Neutrophil (primary cell): ENCODE measurements around the gene SLC10A3.

ENCODE experiments used
- H3K27ac ChIP-seq: fragments of 200-600 bp; sonication (generic); 2 replicates; pipeline ENCODE4 v1.5.1; 2016; ENCODE audit warnings: mild to moderate bottlenecking, moderate library complexity
- H3K27me3 ChIP-seq: fragments of 200-600 bp; sonication (generic); 2 replicates; pipeline ENCODE4 v1.6.0; 2016; ENCODE audit warnings: mild to moderate bottlenecking
- H3K36me3 ChIP-seq: fragments of 200-600 bp; sonication (generic); 2 replicates; pipeline ENCODE4 v1.5.1; 2017
- H3K4me1 ChIP-seq, 2 experiments: fragments of 200-600 bp in 1 of 2; sonication (generic) in 1 of 2; 1 replicate in 1 of 2; 2 replicates in 1 of 2; pipeline versions ENCODE4 v1.5.1 to v1.6.1; 2013 to 2016; ENCODE audit warnings: low read depth in 1 of 2, low read length in 1 of 2, mild to moderate bottlenecking in 1 of 2, moderate library complexity in 1 of 2; ENCODE audit not compliant: control insufficient read depth in 1 of 2, insufficient read depth in 1 of 2
- H3K4me3 ChIP-seq, 2 experiments: fragments of 200-600 bp in 1 of 2; sonication (generic) in 1 of 2; 1 replicate in 1 of 2; 2 replicates in 1 of 2; pipeline ENCODE4 v1.5.1; 2013 to 2016; ENCODE audit warnings: low read depth in 1 of 2, low read length in 1 of 2, mild to moderate bottlenecking in 1 of 2, moderate library complexity in 1 of 2
- H3K9me3 ChIP-seq: fragments of 200-600 bp; sonication (generic); 2 replicates; pipeline ENCODE4 v1.5.1; 2016
- TF ChIP-seq, protein P1 (sequence below): fragments of 200-600 bp; sonication (generic); IDR thresholded peaks from 2 replicates; pipeline ENCODE4 v1.5.1; 2016; ENCODE audit warnings: antibody characterized with exemption

The SLC10A3 gene, protein sequence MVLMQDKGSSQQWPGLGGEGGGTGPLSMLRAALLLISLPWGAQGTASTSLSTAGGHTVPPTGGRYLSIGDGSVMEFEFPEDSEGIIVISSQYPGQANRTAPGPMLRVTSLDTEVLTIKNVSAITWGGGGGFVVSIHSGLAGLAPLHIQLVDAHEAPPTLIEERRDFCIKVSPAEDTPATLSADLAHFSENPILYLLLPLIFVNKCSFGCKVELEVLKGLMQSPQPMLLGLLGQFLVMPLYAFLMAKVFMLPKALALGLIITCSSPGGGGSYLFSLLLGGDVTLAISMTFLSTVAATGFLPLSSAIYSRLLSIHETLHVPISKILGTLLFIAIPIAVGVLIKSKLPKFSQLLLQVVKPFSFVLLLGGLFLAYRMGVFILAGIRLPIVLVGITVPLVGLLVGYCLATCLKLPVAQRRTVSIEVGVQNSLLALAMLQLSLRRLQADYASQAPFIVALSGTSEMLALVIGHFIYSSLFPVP

DNA sequence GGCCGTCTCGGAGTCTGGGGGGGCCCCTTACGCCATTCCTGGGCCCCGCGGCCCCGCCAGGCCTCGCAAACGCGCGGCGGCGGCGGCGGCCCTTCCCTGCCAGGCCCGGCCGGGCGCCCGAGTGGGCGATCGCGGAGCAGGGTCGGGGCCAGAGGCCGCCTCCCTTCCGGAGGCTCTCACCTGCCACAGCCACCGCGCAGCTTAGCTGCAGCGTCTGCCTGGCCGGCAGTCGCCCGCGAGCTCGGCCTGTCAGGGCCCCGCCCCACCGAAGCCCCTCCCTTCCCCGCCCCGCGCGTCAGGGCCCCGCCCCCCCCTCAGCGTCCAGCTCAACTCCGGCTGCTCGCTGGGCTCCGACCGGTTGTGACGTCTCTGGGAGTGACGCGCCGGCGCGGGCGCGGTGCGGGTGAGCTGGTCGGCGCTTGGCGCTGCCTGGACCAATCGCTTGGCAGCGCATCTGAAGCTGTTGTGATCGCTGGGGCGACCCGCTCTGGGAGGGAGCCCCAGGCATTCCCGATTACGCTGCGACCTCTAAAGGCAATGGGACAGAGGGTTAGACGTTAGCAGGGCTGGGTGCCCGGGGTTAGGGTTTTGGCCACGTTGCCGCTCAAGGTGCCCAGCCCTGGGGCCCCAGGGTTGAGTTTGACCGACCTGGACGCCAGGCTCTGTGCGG, at the start of gene SLC10A3:
SLC10A3 (minus strand) TSS at position 216 of the 670 bp plus-strand sequence. CDS start 1,689 bp downstream, outside the sequence.
- peaks cover 27 to 35% of the 10 kb centered on the region in 2 experiments for H3K4me1 ChIP-seq
- H3K36me3 ChIP-seq, result no peaks in the 10 kb centered on the region
- no peaks in the 10 kb centered on the region for H3K27me3 ChIP-seq
- no peaks in the 10 kb centered on the region for H3K9me3 ChIP-seq
- H3K27ac ChIP-seq, result peak within 1 kb of the TSS; percentile 96
- peak within 1 kb of the TSS; percentile 65 to 69 for H3K4me3 ChIP-seq
- TF ChIP-seq, protein P1, sequence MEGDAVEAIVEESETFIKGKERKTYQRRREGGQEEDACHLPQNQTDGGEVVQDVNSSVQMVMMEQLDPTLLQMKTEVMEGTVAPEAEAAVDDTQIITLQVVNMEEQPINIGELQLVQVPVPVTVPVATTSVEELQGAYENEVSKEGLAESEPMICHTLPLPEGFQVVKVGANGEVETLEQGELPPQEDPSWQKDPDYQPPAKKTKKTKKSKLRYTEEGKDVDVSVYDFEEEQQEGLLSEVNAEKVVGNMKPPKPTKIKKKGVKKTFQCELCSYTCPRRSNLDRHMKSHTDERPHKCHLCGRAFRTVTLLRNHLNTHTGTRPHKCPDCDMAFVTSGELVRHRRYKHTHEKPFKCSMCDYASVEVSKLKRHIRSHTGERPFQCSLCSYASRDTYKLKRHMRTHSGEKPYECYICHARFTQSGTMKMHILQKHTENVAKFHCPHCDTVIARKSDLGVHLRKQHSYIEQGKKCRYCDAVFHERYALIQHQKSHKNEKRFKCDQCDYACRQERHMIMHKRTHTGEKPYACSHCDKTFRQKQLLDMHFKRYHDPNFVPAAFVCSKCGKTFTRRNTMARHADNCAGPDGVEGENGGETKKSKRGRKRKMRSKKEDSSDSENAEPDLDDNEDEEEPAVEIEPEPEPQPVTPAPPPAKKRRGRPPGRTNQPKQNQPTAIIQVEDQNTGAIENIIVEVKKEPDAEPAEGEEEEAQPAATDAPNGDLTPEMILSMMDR, result no peak

DNA sequence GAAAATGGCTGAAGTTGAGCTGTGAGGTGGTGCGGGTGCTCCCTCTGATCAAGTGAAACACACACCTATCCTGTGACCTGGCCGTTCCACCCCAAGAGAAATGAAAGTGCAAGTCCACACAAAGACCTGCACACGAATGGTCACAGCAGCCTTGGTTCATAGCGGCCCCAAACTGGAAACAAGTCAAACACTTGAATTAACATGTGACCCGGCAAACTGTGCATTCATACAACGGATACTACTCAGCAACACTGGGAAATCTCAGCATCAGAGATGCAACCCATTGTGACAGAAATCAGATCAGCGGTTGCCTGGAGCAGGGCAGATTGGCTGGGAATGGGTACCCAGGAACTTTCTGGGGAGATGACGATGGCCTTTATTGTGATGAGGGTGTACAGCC, 48.6 kb upstream of the SLC10A3 start:
- H3K27ac ChIP-seq, result peak overlapping the region; percentile 100

DNA sequence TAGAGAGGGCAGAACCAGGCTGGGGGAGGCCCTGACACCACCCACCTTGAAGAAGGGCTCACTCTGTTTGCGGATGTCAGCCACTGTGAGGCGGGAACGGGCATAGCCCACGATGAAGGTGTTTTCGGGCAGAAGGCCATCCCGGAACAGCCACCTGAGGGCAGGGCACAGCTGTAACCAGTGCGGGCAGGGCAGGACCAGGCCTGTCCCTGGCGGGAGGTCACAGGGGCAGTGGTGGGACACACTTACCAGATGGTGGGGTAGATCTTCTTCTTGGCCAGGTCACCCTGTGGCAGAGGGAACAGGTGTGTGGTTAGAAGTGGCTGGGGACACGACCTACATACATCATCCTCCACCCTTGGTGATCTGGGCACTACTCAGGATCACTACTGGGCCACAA, 45.5 kb upstream of the SLC10A3 start:
- Histone ChIP-seq H3K9me3 (no peaks in the 10 kb centered on the region), H3K27ac (peak overlapping the region; percentile 76), H3K27me3 (no peaks in the 10 kb centered on the region), H3K36me3 (peaks cover 53% of the 10 kb centered on the region), H3K4me1 (peaks cover 38 to 47% of the 10 kb centered on the region in 2 experiments), H3K4me3 (no peak overlapping the region)
- TF ChIP-seq, protein P1, result no peak

More for the DNA sequence above, 48.6 kb upstream of the SLC10A3 start:
- Histone ChIP-seq H3K4me3 (no peak overlapping the region), H3K4me1 (peaks cover 50 to 77% of the 10 kb centered on the region in 2 experiments), H3K9me3 (no peaks in the 10 kb centered on the region), H3K27me3 (no peaks in the 10 kb centered on the region), H3K36me3 (peaks cover 21% of the 10 kb centered on the region)
- TF ChIP-seq, protein P1, result no peak

DNA sequence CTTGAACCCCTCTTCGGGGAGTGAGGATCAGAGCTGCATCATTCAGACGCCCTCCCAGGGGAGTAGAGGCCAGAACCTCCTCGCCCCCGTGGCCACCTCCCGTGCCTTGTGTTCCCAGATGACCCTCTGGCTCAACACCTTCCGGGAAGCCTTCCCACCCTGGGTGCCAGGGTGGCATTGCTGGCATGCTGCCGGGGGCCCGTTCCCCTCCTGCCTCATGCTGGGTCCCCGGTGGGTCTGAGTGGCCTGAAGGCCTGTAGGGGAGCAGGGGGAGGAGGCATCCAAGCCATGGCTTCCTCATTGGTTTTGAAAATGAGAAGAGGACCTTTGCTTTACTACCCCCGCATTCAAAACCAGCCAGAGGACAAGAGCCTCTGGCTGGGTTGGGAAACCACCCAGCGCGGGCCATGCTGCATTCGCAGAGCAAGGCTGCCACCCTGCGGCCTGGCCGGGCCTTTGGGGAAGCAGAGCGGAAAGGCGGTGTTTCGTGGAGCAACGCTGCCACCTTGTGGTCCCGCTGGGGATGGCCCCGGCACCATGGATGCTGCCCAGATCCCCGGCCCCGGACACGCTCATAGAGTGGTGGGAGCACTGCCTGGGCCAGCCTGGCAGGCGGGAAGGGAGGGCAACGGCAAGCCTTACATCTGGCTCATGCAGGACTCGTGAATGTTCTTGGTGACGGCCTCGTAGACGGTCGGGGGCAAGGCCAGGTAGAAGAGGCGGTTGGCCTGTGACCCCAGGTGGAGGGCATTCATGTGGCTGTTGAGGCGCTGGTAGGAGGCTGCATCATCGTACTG, 44.3 kb upstream of the SLC10A3 start:
- Histone ChIP-seq H3K4me3 (no peak overlapping the region), H3K4me1 (peaks cover 26 to 35% of the 10 kb centered on the region in 2 experiments), H3K27ac (peak overlapping the region; percentile 76), H3K36me3 (peaks cover 62% of the 10 kb centered on the region), H3K27me3 (no peaks in the 10 kb centered on the region), H3K9me3 (no peaks in the 10 kb centered on the region)
- TF ChIP-seq, protein P1, result peak; percentile 98

DNA sequence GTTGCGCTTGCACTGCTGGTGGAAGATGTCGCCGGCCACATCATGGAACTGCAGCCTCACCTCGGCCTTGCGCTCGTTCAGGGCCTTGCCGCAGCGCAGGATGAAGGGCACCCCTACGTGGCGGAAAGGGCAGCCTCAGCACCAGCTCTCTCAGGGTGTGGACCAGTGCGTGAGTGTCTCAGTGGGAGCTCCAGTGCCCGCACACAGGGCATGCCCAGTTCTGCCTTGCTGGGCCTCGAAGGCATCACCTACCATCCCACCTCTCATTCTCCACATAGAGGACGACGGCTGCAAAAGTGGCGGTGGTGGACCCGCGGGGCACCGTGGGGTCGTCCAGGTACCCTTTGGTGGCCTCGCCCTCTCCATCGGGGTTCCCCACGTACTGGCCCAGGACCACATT, 42.3 kb upstream of the SLC10A3 start:
- Histone ChIP-seq H3K4me1 (peaks cover 17% of the 10 kb centered on the region in 2 experiments), H3K4me3 (no peak overlapping the region), H3K9me3 (no peaks in the 10 kb centered on the region), H3K27ac (no peak overlapping the region), H3K27me3 (no peaks in the 10 kb centered on the region), H3K36me3 (peaks cover 62% of the 10 kb centered on the region)
- TF ChIP-seq, protein P1, result no peak
